ENCODE results near the gene ELMO1. TPM values are rescaled to one million over a fixed set of nuclear protein-coding genes. Genes with fewer than 3 reads are reported as not detected.

The ELMO1 gene
- total and polyA plus RNA-seq, 12 donors = 7.5 to 46.8 (median 14.9) TPM

DNA sequence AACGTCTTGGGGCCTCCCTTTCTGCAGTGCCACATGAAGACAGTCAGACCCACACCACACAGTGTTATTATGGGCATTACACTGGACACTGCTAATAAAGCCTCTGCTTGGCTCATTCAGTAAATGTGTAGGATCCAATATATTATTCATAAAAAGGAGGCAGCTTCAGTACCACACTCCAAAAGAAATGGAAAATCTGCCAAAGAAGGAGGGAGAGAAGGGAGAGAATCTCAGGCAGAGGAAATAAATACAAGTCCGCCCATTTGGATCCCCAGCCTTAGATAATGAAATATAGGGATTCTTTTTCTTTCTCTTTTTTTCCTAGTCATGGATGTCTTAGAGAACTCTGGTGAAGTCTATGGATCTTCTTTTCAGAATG lies 162.2 kb downstream of the ELMO1 start:
- Histone ChIP-seq H3K4me1 (replicated peaks in 1 of 2) (peaks cover 0 to 19% of the 10 kb centered on the region in 2 donors), H3K4me3 (no peak overlapping the region), H3K27me3 (no peaks in the 10 kb centered on the region), H3K9me3 (replicated peaks in 1 of 3) (no peaks in the 10 kb centered on the region), H3K36me3 (replicated peaks in 1 of 2) (no peaks in the 10 kb centered on the region), H3K27ac (no peak overlapping the region)
- 50 to 65% (median 56%) methylated on average over 2 of the region's 2 CpGs for WGBS, 4 donors
- TF ChIP-seq POLR2A (IDR thresholded peaks at IDR 0.05) = no peak
- no peak for TF ChIP-seq CTCF (IDR thresholded peaks at IDR 0.05)
- DNase-seq = no peak
- intact Hi-C loops (cut with DNase I) = no loop called here

DNA sequence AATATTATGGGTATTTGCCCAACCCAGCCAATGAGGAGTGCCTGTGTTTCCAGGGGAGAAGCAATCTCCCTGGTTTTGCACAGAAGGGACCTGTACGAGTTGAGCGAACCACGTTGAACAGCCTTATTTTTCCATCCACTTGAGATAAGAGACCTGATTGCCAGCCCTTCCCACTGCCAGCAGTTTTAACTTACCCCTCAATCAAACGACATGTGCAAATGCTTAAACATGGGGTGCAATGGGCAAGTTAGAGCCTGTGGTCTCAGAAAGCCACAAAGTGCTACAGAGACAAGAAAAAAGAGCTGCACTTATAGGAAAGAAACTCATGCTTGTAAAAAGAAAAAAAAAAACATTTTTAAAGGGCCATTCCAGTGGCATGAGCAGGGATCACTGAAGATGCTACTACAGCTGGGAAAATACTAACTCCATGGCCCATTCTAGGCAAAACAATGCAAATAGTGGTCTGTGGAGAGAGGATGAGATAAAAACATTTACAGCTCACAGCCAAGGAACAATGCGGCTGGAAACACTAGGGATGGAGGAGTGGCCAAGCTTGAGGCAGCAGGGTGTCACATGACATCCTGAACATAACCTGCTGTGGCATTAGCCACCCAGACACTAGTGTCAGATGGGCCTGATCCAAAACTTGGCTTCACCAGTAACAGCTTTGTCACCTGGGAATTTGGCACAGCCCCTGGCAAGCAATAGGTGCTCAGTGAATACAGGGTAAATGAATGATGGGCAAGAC lies 162.8 kb downstream of the ELMO1 start:
- Histone ChIP-seq H3K4me3 (no peak overlapping the region), H3K27me3 (no peaks in the 10 kb centered on the region), H3K27ac (no peak overlapping the region), H3K9me3 (replicated peaks in 1 of 3) (no peaks in the 10 kb centered on the region), H3K4me1 (replicated peaks in 1 of 2) (peaks cover 0 to 19% of the 10 kb centered on the region in 2 donors), H3K36me3 (replicated peaks in 1 of 2) (no peaks in the 10 kb centered on the region)
- no peak for TF ChIP-seq POLR2A (IDR thresholded peaks at IDR 0.05)
- no peak for TF ChIP-seq CTCF (IDR thresholded peaks at IDR 0.05)
- peak in 1 of 7 donors; percentile 10 for DNase-seq
- 71 to 82% (median 77%) methylated on average over 5 of the region's 5 CpGs for WGBS, 4 donors
- intact Hi-C loops (cut with DNase I) = no loop called here

- H3K9me3 ChIP-seq (replicated peaks in 1 of 3) = no peaks in the 10 kb centered on the region
- intact Hi-C loops (cut with DNase I) = no loop called here
- peaks cover 0 to 19% of the 10 kb centered on the region in 2 donors for H3K4me1 ChIP-seq (replicated peaks in 1 of 2)
- H3K27ac ChIP-seq = peak overlapping the region in 2 of 5 donors; percentile 19 to 20
- TF ChIP-seq CTCF (IDR thresholded peaks at IDR 0.05) (peak; percentile 34 to 61 (median 58)), POLR2A (IDR thresholded peaks at IDR 0.05) (no peak)
- peak; percentile 35 to 84 (median 44) for DNase-seq
- no peak overlapping the region for H3K4me3 ChIP-seq
- WGBS, 4 donors = 62 to 80% (median 74%) methylated on average over 4 to 6 of the region's 6 CpGs
- H3K36me3 ChIP-seq (replicated peaks in 1 of 2) = no peaks in the 10 kb centered on the region
- no peaks in the 10 kb centered on the region for H3K27me3 ChIP-seq
These were observed 163.8 kb downstream of the ELMO1 start for GRCh38 chr7:37284805-37285231.

DNA sequence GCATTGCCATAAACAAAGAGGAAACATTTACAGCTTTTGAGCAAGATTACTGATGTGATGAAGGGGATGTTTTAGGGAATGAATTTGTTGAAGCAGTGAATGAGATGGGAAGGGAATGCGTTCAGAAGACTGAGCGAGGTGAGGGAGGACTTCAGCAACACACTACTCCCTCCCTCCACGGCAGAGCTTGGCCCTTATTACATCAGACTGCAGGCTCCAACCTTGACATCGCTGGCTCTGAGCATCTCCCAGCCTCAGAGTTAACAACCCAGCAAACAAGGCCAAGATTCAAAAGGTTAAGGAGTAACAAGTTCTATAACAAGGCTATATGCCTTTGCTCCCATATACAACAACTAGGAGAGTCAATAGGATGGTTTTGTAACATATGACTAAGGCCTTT lies 164.4 kb downstream of the ELMO1 start:
- no peaks in the 10 kb centered on the region for H3K27me3 ChIP-seq
- TF ChIP-seq CTCF (IDR thresholded peaks at IDR 0.05) = no peak
- TF ChIP-seq POLR2A (IDR thresholded peaks at IDR 0.05) = no peak
- H3K27ac ChIP-seq = peak overlapping the region in 1 of 5 donors; percentile 49
- H3K4me1 ChIP-seq (replicated peaks in 1 of 2) = peaks cover 0 to 19% of the 10 kb centered on the region in 2 donors
- no peaks in the 10 kb centered on the region for H3K36me3 ChIP-seq (replicated peaks in 1 of 2)
- 35 to 61% (median 40%) methylated on average over 4 of the region's 4 CpGs for WGBS, 4 donors
- no peak for DNase-seq
- H3K9me3 ChIP-seq (replicated peaks in 1 of 3) = no peaks in the 10 kb centered on the region
- no peak overlapping the region for H3K4me3 ChIP-seq
- intact Hi-C loops (cut with DNase I) = no loop called here

All from adrenal gland (tissue), 12 donors.